Osteocyte (in vitro differentiated cells): Measurements from ENCODE around the gene ABCF1. TPM values are rescaled to one million over a fixed set of nuclear protein-coding genes. Genes with fewer than 3 reads are reported as not detected.

ENCODE experiments used
- DNase-seq: peaks from one replicate; pipeline ENCODE4 v3.0.0; 2021; ENCODE audit warnings: mixed read lengths; ENCODE audit not compliant: unreplicated experiment; ENCODE audit errors: extremely low spot score
- H3K27ac Mint-ChIP-seq: one replicate; pipeline ENCODE4 v1.8.0; 2021; ENCODE audit warnings: mild to moderate bottlenecking, mixed read lengths; ENCODE audit not compliant: unreplicated experiment
- H3K27me3 Mint-ChIP-seq: one replicate; pipeline ENCODE4 v1.8.0; 2021; ENCODE audit warnings: mixed read lengths; ENCODE audit not compliant: unreplicated experiment
- H3K36me3 Mint-ChIP-seq: one replicate; pipeline ENCODE4 v1.8.0; 2021; ENCODE audit warnings: mixed read lengths; ENCODE audit not compliant: unreplicated experiment
- H3K4me1 Mint-ChIP-seq: one replicate; pipeline ENCODE4 v1.8.0; 2021; ENCODE audit warnings: mixed read lengths; ENCODE audit not compliant: unreplicated experiment
- H3K4me3 Mint-ChIP-seq: one replicate; pipeline ENCODE4 v1.8.0; 2021; ENCODE audit warnings: mild to moderate bottlenecking, moderate library complexity, mixed read lengths; ENCODE audit not compliant: unreplicated experiment
- H3K9me3 Mint-ChIP-seq: one replicate; pipeline ENCODE4 v1.8.0; 2021; ENCODE audit warnings: mixed read lengths; ENCODE audit not compliant: unreplicated experiment
- CTCF ChIP-seq: fragments of 200-600 bp; sonication (generic); IDR thresholded peaks from 2 replicates; pipeline ENCODE4 v1.5.0; 2021; ENCODE audit warnings: antibody characterized with exemption, mild to moderate bottlenecking, moderate library complexity
- total RNA-seq: library from RNA; stranded (reverse); gene quantifications from 2 replicates; pipeline ENCODE4 v1.2.1, GENCODE V29; 2021

ABCF1 gene
- total RNA-seq, 1 donor from 2014 or later: 70.5 TPM

GRCh38 chr6:30570740-30571074, 535 bp upstream of the ABCF1 start:
- H3K4me3 Mint-ChIP-seq: peak overlapping the region; percentile 98
- no peaks in the 10 kb centered on the region for H3K9me3 Mint-ChIP-seq
- no peak for TF ChIP-seq CTCF
- no peaks in the 10 kb centered on the region for H3K27me3 Mint-ChIP-seq
- H3K27ac Mint-ChIP-seq: peak overlapping the region; percentile 98
- H3K36me3 Mint-ChIP-seq: no peaks in the 10 kb centered on the region
- no peak for DNase-seq
- peaks cover 51% of the 10 kb centered on the region for H3K4me1 Mint-ChIP-seq

- peak overlapping the region; percentile 98 for H3K27ac Mint-ChIP-seq
- no peak for TF ChIP-seq CTCF
- peak overlapping the region; percentile 98 for H3K4me3 Mint-ChIP-seq
- no peaks in the 10 kb centered on the region for H3K27me3 Mint-ChIP-seq
- DNase-seq: no peak
- H3K9me3 Mint-ChIP-seq: no peaks in the 10 kb centered on the region
- peaks cover 47% of the 10 kb centered on the region for H3K4me1 Mint-ChIP-seq
- H3K36me3 Mint-ChIP-seq: peaks cover 3% of the 10 kb centered on the region
These were observed 480 bp downstream of the ABCF1 start for GRCh38 chr6:30571762-30572082.

GRCh38 chr6:30572148-30572547, 906 bp downstream of the ABCF1 start:
- H3K27ac Mint-ChIP-seq: peak overlapping the region; percentile 98

GRCh38 chr6:30573113-30573512, 1.9 kb downstream of the ABCF1 start:
- no peak for DNase-seq
- Mint-ChIP-seq H3K36me3 (peaks cover 16% of the 10 kb centered on the region), H3K9me3 (no peaks in the 10 kb centered on the region), H3K4me1 (peaks cover 47% of the 10 kb centered on the region), H3K4me3 (peak overlapping the region; percentile 98), H3K27me3 (no peaks in the 10 kb centered on the region), H3K27ac (no peak overlapping the region)
- TF ChIP-seq CTCF: no peak

More at GRCh38 chr6:30572148-30572547, 906 bp downstream of the ABCF1 start:
- peaks cover 8% of the 10 kb centered on the region for H3K36me3 Mint-ChIP-seq
- peaks cover 47% of the 10 kb centered on the region for H3K4me1 Mint-ChIP-seq
- no peaks in the 10 kb centered on the region for H3K27me3 Mint-ChIP-seq
- H3K9me3 Mint-ChIP-seq: no peaks in the 10 kb centered on the region
- H3K4me3 Mint-ChIP-seq: peak overlapping the region; percentile 98
- no peak for TF ChIP-seq CTCF
- DNase-seq: no peak

- Mint-ChIP-seq H3K27me3 (no peaks in the 10 kb centered on the region), H3K36me3 (peaks cover 53% of the 10 kb centered on the region)
These were observed 6.8 kb downstream of the ABCF1 start for GRCh38 chr6:30578051-30578450.

More at GRCh38 chr6:30578051-30578450, 6.8 kb downstream of the ABCF1 start:
- TF ChIP-seq CTCF: no peak
- Mint-ChIP-seq H3K9me3 (no peaks in the 10 kb centered on the region), H3K4me1 (peaks cover 15% of the 10 kb centered on the region), H3K4me3 (no peak overlapping the region), H3K27ac (no peak overlapping the region)
- no peak for DNase-seq
